H1 (cell line): ENCODE results near the gene TXN2. TPM values are rescaled to one million over a fixed set of nuclear protein-coding genes. Genes with fewer than 3 reads are reported as not detected.

Experiments used
- CTCF ChIA-PET: fragments of 300-600 bp; sonication (Branson Sonifier 250); formaldehyde crosslinking; loops from one replicate; lab custom pipeline; 2021; ENCODE audit not compliant: partially characterized antibody; lab: Charles Lee
- POLR2A ChIA-PET: fragments of 300-600 bp; sonication (Branson Sonifier 250); formaldehyde crosslinking; loops from one replicate; lab custom pipeline; 2021; ENCODE audit warnings: inconsistent platforms; ENCODE audit not compliant: partially characterized antibody; lab: Charles Lee
- DNase-seq, 2 experiments: peaks; one replicate each; pipeline versions ENCODE4 v3.0.0 to v3.0.0-alpha.2; 2010 to 2022; ENCODE audit warnings: low spot score in 2 of 2, low read depth in 1 of 2, mixed read lengths in 1 of 2
- FAIRE-seq: peaks from 2 replicates; lab custom pipeline; 2011; peaks lifted over from hg19 to GRCh38; lab: Jason Lieb, UNC
- H2AFZ ChIP-seq: 2 replicates; pipeline ENCODE4 v1.8.1; 2012; ENCODE audit warnings: low read length, inconsistent platforms
- H2AK5ac ChIP-seq: 2 replicates; pipeline ENCODE4 v1.6.1; 2013; ENCODE audit warnings: low read depth, low read length
- H2BK120ac ChIP-seq: replicated peaks from 2 replicates; pipeline ENCODE3; 2013; ENCODE audit warnings: low read depth, low read length, inconsistent platforms
- H2BK12ac ChIP-seq: 2 replicates; pipeline ENCODE4 v1.6.1; 2013; ENCODE audit warnings: low read depth, low read length
- H2BK15ac ChIP-seq: 2 replicates; pipeline ENCODE4 v1.6.1; 2013; ENCODE audit warnings: low read length
- H2BK20ac ChIP-seq: 2 replicates; pipeline ENCODE4 v1.6.1; 2013; ENCODE audit warnings: low read length
- H2BK5ac ChIP-seq: 2 replicates; pipeline ENCODE4 v1.6.1; 2013; ENCODE audit warnings: low read depth, low read length
- H3K14ac ChIP-seq: 2 replicates; pipeline ENCODE4 v1.6.1; 2013; ENCODE audit warnings: inconsistent platforms; ENCODE audit not compliant: insufficient read length
- H3K18ac ChIP-seq: 2 replicates; pipeline ENCODE4 v1.6.1; 2013; ENCODE audit warnings: low read length; ENCODE audit errors: extremely low read depth
- H3K23ac ChIP-seq: 2 replicates; pipeline ENCODE4 v1.6.1; 2013; ENCODE audit warnings: inconsistent platforms; ENCODE audit not compliant: insufficient read length
- H3K23me2 ChIP-seq: 2 replicates; pipeline ENCODE4 v1.6.1; 2013; ENCODE audit warnings: low read depth, low read length
- H3K27ac ChIP-seq: 2 replicates; pipeline ENCODE4 v1.6.1; 2011; ENCODE audit warnings: low read depth, low read length, inconsistent platforms
- H3K27me3 ChIP-seq, 4 experiments: replicated peaks in 1 of 4; 1 replicate in 1 of 4; 2 replicates in 3 of 4; pipeline versions ENCODE4 v1.6.1 to v1.8.1; 2011 to 2013; ENCODE audit warnings: low read length in 3 of 4, mild to moderate bottlenecking in 3 of 4, inconsistent platforms in 2 of 4, mixed read lengths in 2 of 4, moderate library complexity in 1 of 4; ENCODE audit not compliant: control insufficient read depth in 3 of 4, insufficient read depth in 3 of 4; ENCODE audit errors: extremely low read depth in 1 of 4
- H3K36me3 ChIP-seq, 4 experiments: 2 replicates each; pipeline versions ENCODE4 v1.6.1 to v1.8.1; 2011 to 2013; ENCODE audit warnings: mild to moderate bottlenecking in 4 of 4, low read length in 3 of 4, moderate library complexity in 2 of 4, control low read depth in 1 of 4, inconsistent platforms in 1 of 4; ENCODE audit not compliant: insufficient read depth in 4 of 4, control insufficient read depth in 2 of 4
- H3K4ac ChIP-seq: replicated peaks from 2 replicates; pipeline ENCODE3; 2013; ENCODE audit warnings: low read length, low read depth, mixed read lengths, inconsistent platforms; ENCODE audit not compliant: insufficient read length
- H3K4me1 ChIP-seq, 4 experiments: replicated peaks in 1 of 4; 1 replicate in 1 of 4; 2 replicates in 3 of 4; pipeline versions ENCODE4 v1.6.1 to v1.8.1; 2011 to 2013; ENCODE audit warnings: low read length in 3 of 4, inconsistent platforms in 2 of 4, mixed read lengths in 1 of 4; ENCODE audit not compliant: insufficient read depth in 4 of 4, control insufficient read depth in 3 of 4
- H3K4me2 ChIP-seq, 2 experiments: 2 replicates each; pipeline versions ENCODE4 v1.6.1 to v1.8.1; 2011 to 2013; ENCODE audit warnings: low read depth in 2 of 2, low read length in 2 of 2, control low read depth in 1 of 2, inconsistent platforms in 1 of 2, mild to moderate bottlenecking in 1 of 2; ENCODE audit not compliant: insufficient read depth in 1 of 2
- H3K4me3 ChIP-seq, 4 experiments: fragments of 200-600, 300-600 bp in 1 of 4; sonication (generic), shearing (Covaris generic), sonication (Bioruptor Twin) in 1 of 4; 2 replicates each; pipeline versions ENCODE4 v1.5.1 to v1.8.1; 2011 to 2016; ENCODE audit warnings: low read length in 4 of 4, low read depth in 3 of 4, control low read depth in 2 of 4, inconsistent platforms in 2 of 4, mild to moderate bottlenecking in 2 of 4, mixed read lengths in 1 of 4, moderate library complexity in 1 of 4; ENCODE audit not compliant: insufficient read depth in 2 of 4; ENCODE audit errors: extremely low read depth in 1 of 4
- H3K56ac ChIP-seq: replicated peaks from 2 replicates; pipeline ENCODE3; 2013; ENCODE audit warnings: low read depth, mild to moderate bottlenecking, mixed read lengths, low read length, inconsistent platforms; ENCODE audit not compliant: insufficient read length
- H3K79me1 ChIP-seq: 2 replicates; pipeline ENCODE4 v1.6.1; 2013; ENCODE audit warnings: low read depth, low read length, control low read depth
- H3K79me2 ChIP-seq, 2 experiments: 2 replicates each; pipeline versions ENCODE4 v1.6.1 to v1.8.1; 2012 to 2013; ENCODE audit warnings: low read length in 2 of 2, mild to moderate bottlenecking in 2 of 2, inconsistent platforms in 1 of 2; ENCODE audit not compliant: insufficient read depth in 2 of 2, control insufficient read depth in 1 of 2
- H3K9ac ChIP-seq, 4 experiments: replicated peaks in 1 of 4; 1 replicate in 1 of 4; 2 replicates in 3 of 4; pipeline versions ENCODE4 v1.6.1 to v1.8.1; 2011 to 2013; ENCODE audit warnings: low read depth in 3 of 4, low read length in 3 of 4, control low read depth in 2 of 4, mild to moderate bottlenecking in 2 of 4, moderate library complexity in 2 of 4, inconsistent platforms in 1 of 4; ENCODE audit errors: extremely low read depth in 1 of 4
- H3K9me3 ChIP-seq, 2 experiments: 2 replicates each; pipeline versions ENCODE4 v1.6.1 to v1.8.1; 2012 to 2013; ENCODE audit warnings: mild to moderate bottlenecking in 2 of 2, moderate library complexity in 2 of 2, control low read depth in 1 of 2, inconsistent platforms in 1 of 2, low read depth in 1 of 2, low read length in 1 of 2, mixed read lengths in 1 of 2; ENCODE audit not compliant: insufficient read depth in 2 of 2
- H4K20me1 ChIP-seq, 2 experiments: replicated peaks in 1 of 2; 2 replicates each; pipeline versions ENCODE3 to v1.8.1; 2011 to 2013; ENCODE audit warnings: inconsistent platforms in 2 of 2, low read length in 2 of 2, mild to moderate bottlenecking in 1 of 2; ENCODE audit not compliant: insufficient read depth in 2 of 2, control insufficient read depth in 1 of 2
- H4K5ac ChIP-seq: 2 replicates; pipeline ENCODE4 v1.6.1; 2013; ENCODE audit warnings: low read length, low read depth, mixed read lengths, inconsistent platforms; ENCODE audit not compliant: insufficient read length
- H4K8ac ChIP-seq: 2 replicates; pipeline ENCODE4 v1.8.0; 2013; ENCODE audit warnings: mild to moderate bottlenecking, moderate library complexity, low read length, inconsistent platforms; ENCODE audit not compliant: insufficient read depth; ENCODE audit errors: extremely low read depth
- H4K91ac ChIP-seq: replicated peaks from 2 replicates; pipeline ENCODE3; 2013; ENCODE audit warnings: low read length, mixed read lengths, inconsistent platforms; ENCODE audit not compliant: insufficient read length
- HDAC6 ChIP-seq: IDR thresholded peaks from one replicate; pipeline ENCODE4 v1.7.1; 2012; ENCODE audit warnings: low read depth, mild to moderate bottlenecking, inconsistent platforms, low read length, moderate library complexity
- JUN ChIP-seq: IDR thresholded peaks from 2 replicates; pipeline ENCODE4 v1.6.1; 2011; ENCODE audit warnings: low read depth, mild to moderate bottlenecking, improper control_type of control experiment, low read length
- JUND ChIP-seq: IDR thresholded peaks from 2 replicates; pipeline ENCODE4 v1.6.1; 2011; ENCODE audit warnings: mild to moderate bottlenecking, improper control_type of control experiment, low read length
- MAFK ChIP-seq: IDR thresholded peaks from 2 replicates; pipeline ENCODE4 v1.6.1; 2012; ENCODE audit warnings: low read depth, mild to moderate bottlenecking, improper control_type of control experiment, low read length
- POLR2AphosphoS5 ChIP-seq: IDR thresholded peaks from 2 replicates; pipeline ENCODE4 v1.6.1; 2011; ENCODE audit warnings: low read depth, low read length
- RFX5 ChIP-seq: IDR thresholded peaks from 2 replicates; pipeline ENCODE4 v1.6.1; 2011; ENCODE audit warnings: low read depth, low read length, improper control_type of control experiment, borderline replicate concordance
- RNF2 ChIP-seq: fragments of 200-900, 300-1000 bp; sonication (generic); IDR thresholded peaks from 2 replicates; pipeline ENCODE4 v1.7.1; 2016; ENCODE audit warnings: borderline replicate concordance, low read depth, mild to moderate bottlenecking, antibody characterized with exemption, low read length; ENCODE audit not compliant: poor library complexity, severe bottlenecking; ENCODE audit errors: missing control alignments
- RXRA ChIP-seq: IDR thresholded peaks from 2 replicates; pipeline ENCODE4 v1.6.1; 2011; ENCODE audit warnings: low read depth, mild to moderate bottlenecking, low read length, moderate library complexity; ENCODE audit not compliant: insufficient read depth
- SIX5 ChIP-seq: IDR thresholded peaks from 2 replicates; pipeline ENCODE4 v1.6.1; 2011; ENCODE audit warnings: mild to moderate bottlenecking, low read depth, low read length
- TBP ChIP-seq: IDR thresholded peaks from 2 replicates; pipeline ENCODE4 v1.6.1; 2011; ENCODE audit warnings: low read depth, low read length, improper control_type of control experiment
- TCF12 ChIP-seq: IDR thresholded peaks from 2 replicates; pipeline ENCODE4 v1.6.1; 2011; ENCODE audit warnings: low read depth, mild to moderate bottlenecking, low read length
- WGBS, 2 experiments: shearing (Covaris generic) in 1 of 2; methylation state at CpG; one replicate each; pipeline versions ENCODE4 v1.1.6 to v1.1.7; 2013 to 2015; ENCODE audit warnings: low lambda C conversion rate in 2 of 2, mixed read lengths in 2 of 2, inconsistent platforms in 1 of 2, low coverage in 1 of 2, missing lambda C conversion rate in 1 of 2; ENCODE audit not compliant: insufficient replicate concordance in 2 of 2, insufficient coverage in 1 of 2, insufficient read length in 1 of 2; ENCODE audit errors: extremely low coverage in 1 of 2, missing lambda C conversion rate in 1 of 2; 5-methylcytosine and 5-hydroxymethylcytosine counted together
- polyA plus RNA-seq, 7 experiments: library from polyadenylated mRNA; depleted of rRNA in 3 of 7; stranded (reverse) in 5 of 7; unstranded in 2 of 7; fragments of >200 nt in 5 of 7; fragments of 200-250 nt in 2 of 7; gene quantifications; 1 replicate in 5 of 7; 2 replicates in 1 of 7; 4 replicates in 1 of 7; pipeline versions ENCODE4 v1.2.1 to v1.2.3, GENCODE V29; 2011 to 2013; ENCODE audit warnings: missing spikeins in 2 of 7, mixed read lengths in 2 of 7
- total RNA-seq: library from RNA; stranded (reverse); fragmentation: NEBNext Ultra II Directional; extraction: Animal tissue kit (Norgen Biotek cat#: 25700); gene quantifications from 2 replicates; pipeline ENCODE4 v1.2.1, GENCODE V29; 2021
- TF ChIP-seq, protein P1 (sequence below): IDR thresholded peaks from 2 replicates; pipeline ENCODE4 v1.6.1; 2012; ENCODE audit warnings: inconsistent platforms

Gene TXN2
- total and polyA plus RNA-seq, 2 of the 8 experiments (the other 6 are each of a cell fraction or from before 2014, with no cell fraction given): 47.5 to 116 TPM

DNA sequence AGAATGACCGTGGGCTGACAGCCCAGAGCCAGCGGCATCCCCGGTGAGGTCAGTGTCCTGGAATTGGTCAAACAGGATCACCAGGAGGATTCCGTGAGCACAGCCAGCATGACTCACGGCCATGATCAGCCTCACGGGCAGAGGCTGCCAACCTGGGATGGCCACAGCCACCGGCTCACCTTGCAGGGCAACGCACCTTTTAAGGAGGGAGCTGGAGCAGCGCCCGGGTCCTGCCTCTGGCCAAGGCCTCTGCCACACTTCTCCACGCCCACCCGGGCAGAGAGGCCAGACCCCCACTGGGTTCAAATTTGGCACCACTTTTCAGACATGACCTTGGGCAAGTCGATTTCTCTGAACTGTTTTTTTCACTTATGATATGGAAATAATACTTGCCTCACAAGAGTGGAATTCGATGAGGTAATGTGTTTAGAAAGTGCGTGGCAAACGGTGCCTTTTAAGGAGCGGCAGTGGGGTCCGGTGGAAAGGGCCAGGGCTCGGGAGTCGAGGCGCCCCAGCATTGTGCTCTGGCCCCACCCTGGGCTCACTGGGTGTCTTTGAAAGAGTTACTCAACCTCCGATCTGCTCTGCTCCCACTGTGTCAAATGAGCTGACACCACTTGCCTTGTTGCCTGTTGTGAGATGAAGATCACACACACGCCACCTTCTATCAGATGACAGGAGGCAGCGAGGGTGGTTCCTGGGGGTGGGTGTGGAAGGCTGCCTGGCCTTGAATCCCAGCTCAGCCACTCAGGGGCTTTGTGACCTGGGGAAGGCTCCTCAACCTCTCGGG, 16.0 kb downstream of the TXN2 start:
- Histone ChIP-seq H3K27ac (no peak overlapping the region), H2BK12ac (0 out of 2 replicates have a peak overlapping the region, but pooled peaks have one; percentile 17), H2BK5ac (0 out of 2 replicates have a peak overlapping the region, but pooled peaks have one; percentile 16), H3K18ac (no peak overlapping the region), H3K9me3 (no peaks in the 10 kb centered on the region), H2AFZ (no peak overlapping the region), H2BK15ac (no peak overlapping the region), H3K79me2 (no peaks in the 10 kb centered on the region), H3K4ac (no peak overlapping the region), H3K56ac (no peak overlapping the region), H3K9ac (no peak overlapping the region), H3K4me1 (peaks cover 0 to 11% (median 7%) of the 10 kb centered on the region in 4 experiments; a peak in 5 of 7 replicates), H3K36me3 (peaks cover 0 to 2% (median 0%) of the 10 kb centered on the region in 4 experiments; a peak in 1 of 8 replicates), H4K91ac (no peak overlapping the region), H4K20me1 (no peaks in the 10 kb centered on the region), H4K8ac (no peak overlapping the region), H3K4me3 (no peak overlapping the region), H3K23ac (no peak overlapping the region), H2BK20ac (0 out of 2 replicates have a peak overlapping the region, but pooled peaks have one; percentile 32), H3K14ac (no peak overlapping the region), H3K27me3 (no peaks in the 10 kb centered on the region), H4K5ac (no peak overlapping the region), H2AK5ac (no peak overlapping the region), H2BK120ac (no peak overlapping the region), H3K23me2 (no peaks in the 10 kb centered on the region), H3K79me1 (no peaks in the 10 kb centered on the region), H3K4me2 (no peak overlapping the region)
- CTCF ChIA-PET: interaction anchor here (0.9 to 6.8 kb wide), 9 partner anchors 10 to 178 kb away, joined by 3 to 78 read pairs (median 4); no protein-coding TSS in a partner anchor
- POLR2A ChIA-PET: interaction anchor here (0.6 to 1.8 kb wide), 6 partner anchors 10 to 150 kb away, joined by 3 to 7 read pairs (median 4); no protein-coding TSS in a partner anchor
- FAIRE-seq: no peak
- no peak for DNase-seq
- 91% methylated on average over 24 of the region's 25 CpGs; no CpG with 5 or more reads in 1 of the 2 experiments for WGBS, 2 experiments
- no peak for TF ChIP-seq POLR2AphosphoS5
- TF ChIP-seq MAFK: no peak
- TF ChIP-seq, protein P1, sequence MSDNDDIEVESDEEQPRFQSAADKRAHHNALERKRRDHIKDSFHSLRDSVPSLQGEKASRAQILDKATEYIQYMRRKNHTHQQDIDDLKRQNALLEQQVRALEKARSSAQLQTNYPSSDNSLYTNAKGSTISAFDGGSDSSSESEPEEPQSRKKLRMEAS: no peak
- no peak for TF ChIP-seq TCF12
- TF ChIP-seq HDAC6: no peak
- TF ChIP-seq RFX5: no peak
- no peak for TF ChIP-seq JUN
- no peak for TF ChIP-seq JUND
- no peak for TF ChIP-seq RNF2
- TF ChIP-seq RXRA: no peak
- no peak for TF ChIP-seq TBP
- no peak for TF ChIP-seq SIX5
